GM23338 (cell line): Measurements from ENCODE around the gene POLR3E. TPM values are rescaled to one million over a fixed set of nuclear protein-coding genes. Genes with fewer than 3 reads are reported as not detected.

Experiments
- ATAC-seq: fragments of 200-7000 bp; cut with Tn5 transposase; 3 replicates; pipeline ENCODE4 v1.9.1; 2020
- DNase-seq: peaks from one replicate; pipeline ENCODE4 v3.0.0-alpha.2; 2015; ENCODE audit warnings: low spot score
- H2AFZ ChIP-seq: fragments of 200-600 bp; sonication (generic); 2 replicates; pipeline ENCODE4 v1.8.0; 2016; ENCODE audit warnings: antibody characterized with exemption, mild to moderate bottlenecking, moderate library complexity
- H3F3A ChIP-seq: fragments of 200-600 bp; sonication (generic); replicated peaks from 2 replicates; pipeline ENCODE4 v1.8.0; 2017; ENCODE audit warnings: antibody characterized with exemption, mixed run types, low read depth
- H3K27ac ChIP-seq: fragments of 200-600 bp; sonication (generic); 2 replicates; pipeline ENCODE4 v1.6.1; 2016; ENCODE audit warnings: low read depth
- H3K27me3 ChIP-seq: fragments of 200-600 bp; sonication (generic); 2 replicates; pipeline ENCODE4 v1.8.0; 2016; ENCODE audit warnings: mild to moderate bottlenecking, mixed run types, moderate library complexity; ENCODE audit not compliant: insufficient read depth
- H3K36me3 ChIP-seq: fragments of 200-600 bp; sonication (generic); 2 replicates; pipeline ENCODE4 v1.8.0; 2016; ENCODE audit warnings: mild to moderate bottlenecking; ENCODE audit not compliant: insufficient read depth
- H3K4me1 ChIP-seq: fragments of 200-600 bp; sonication (generic); 2 replicates; pipeline ENCODE4 v1.8.0; 2016; ENCODE audit warnings: mild to moderate bottlenecking, moderate library complexity; ENCODE audit not compliant: insufficient read depth
- H3K4me2 ChIP-seq: fragments of 200-600 bp; sonication (generic); 2 replicates; pipeline ENCODE4 v1.7.1; 2017; ENCODE audit warnings: mixed run types
- H3K4me3 ChIP-seq: fragments of 200-600 bp; sonication (generic); 2 replicates; pipeline ENCODE4 v1.6.1; 2016; ENCODE audit warnings: mixed run types
- H3K79me2 ChIP-seq: fragments of 200-600 bp; sonication (generic); replicated peaks from 2 replicates; pipeline ENCODE4 v1.8.0; 2017; ENCODE audit warnings: mild to moderate bottlenecking; ENCODE audit not compliant: insufficient read depth
- H3K9me2 ChIP-seq: fragments of 200-600 bp; sonication (generic); 2 replicates; pipeline ENCODE4 v1.8.0; 2017; ENCODE audit not compliant: insufficient read depth
- H4K20me1 ChIP-seq: fragments of 200-600 bp; sonication (generic); replicated peaks from 2 replicates; pipeline ENCODE4 v1.8.0; 2017; ENCODE audit warnings: mild to moderate bottlenecking; ENCODE audit not compliant: insufficient read depth
- H3K27ac Mint-ChIP-seq: 2 replicates; pipeline ENCODE4 v1.8.0; 2020; ENCODE audit warnings: inconsistent platforms, mild to moderate bottlenecking, moderate library complexity, mixed read lengths
- H3K27me3 Mint-ChIP-seq: 3 replicates; pipeline ENCODE4 v1.8.0; 2022; ENCODE audit warnings: low read depth, mild to moderate bottlenecking, moderate library complexity, mixed read lengths, inconsistent platforms; ENCODE audit not compliant: insufficient read depth, poor library complexity
- H3K36me3 Mint-ChIP-seq: 3 replicates; pipeline ENCODE4 v1.8.0; 2021; ENCODE audit warnings: low read depth, mild to moderate bottlenecking, inconsistent platforms, moderate library complexity, mixed read lengths
- H3K4me1 Mint-ChIP-seq: 3 replicates; pipeline ENCODE4 v1.8.0; 2020; ENCODE audit warnings: mild to moderate bottlenecking, inconsistent platforms, mixed read lengths
- H3K4me3 Mint-ChIP-seq: 3 replicates; pipeline ENCODE4 v1.8.0; 2021; ENCODE audit warnings: moderate library complexity, mild to moderate bottlenecking, inconsistent platforms, mixed read lengths
- H3K9me3 Mint-ChIP-seq: 3 replicates; pipeline ENCODE4 v1.8.0; 2020; ENCODE audit warnings: moderate library complexity, mild to moderate bottlenecking, inconsistent platforms, mixed read lengths
- CREB1 ChIP-seq: fragments of 250-450 bp; sonication (Bioruptor Pico); IDR thresholded peaks from 2 replicates; pipeline ENCODE4 v1.5.0; 2020; ENCODE audit warnings: low read depth, mild to moderate bottlenecking, moderate library complexity
- ETS1 ChIP-seq: IDR thresholded peaks from 2 replicates; pipeline ENCODE4 v1.6.1; 2016; ENCODE audit warnings: antibody characterized with exemption
- EZH2 ChIP-seq: fragments of 200-600 bp; sonication (generic); IDR thresholded peaks from one replicate; pipeline ENCODE4 v1.8.0; 2017; ENCODE audit warnings: antibody characterized with exemption, mild to moderate bottlenecking, low read depth; ENCODE audit not compliant: unreplicated experiment
- EZH2phosphoT487 ChIP-seq: fragments of 200-600 bp; sonication (generic); IDR thresholded peaks from one replicate; pipeline ENCODE4 v1.8.1; 2018; ENCODE audit warnings: antibody characterized with exemption; ENCODE audit not compliant: unreplicated experiment
- JUNB ChIP-seq: IDR thresholded peaks from one replicate; pipeline ENCODE4 v1.6.1; 2016; ENCODE audit warnings: antibody characterized with exemption; ENCODE audit not compliant: unreplicated experiment
- NANOG ChIP-seq: IDR thresholded peaks from 2 replicates; pipeline ENCODE4 v1.6.1; 2016; ENCODE audit warnings: antibody characterized with exemption, borderline replicate concordance
- POLR2AphosphoS5 ChIP-seq: IDR thresholded peaks from 2 replicates; pipeline ENCODE4 v1.6.1; 2016; ENCODE audit warnings: antibody characterized with exemption, low read depth
- REST ChIP-seq: IDR thresholded peaks from one replicate; pipeline ENCODE4 v1.6.1; 2018; ENCODE audit warnings: antibody characterized with exemption; ENCODE audit not compliant: unreplicated experiment
- STAT1 ChIP-seq: IDR thresholded peaks from one replicate; pipeline ENCODE4 v1.6.1; 2016; ENCODE audit warnings: antibody characterized with exemption; ENCODE audit not compliant: unreplicated experiment
- ZNF114 ChIP-seq: fragments of 250-450 bp; sonication (Bioruptor Pico); IDR thresholded peaks from 2 replicates; pipeline ENCODE4 v1.5.0; 2020; ENCODE audit warnings: mild to moderate bottlenecking, moderate library complexity
- ZNF331 ChIP-seq: fragments of 250-450 bp; sonication (Bioruptor Pico); IDR thresholded peaks from 2 replicates; pipeline ENCODE4 v1.5.0; 2020; ENCODE audit warnings: low read depth, mild to moderate bottlenecking, moderate library complexity
- ZNF462 ChIP-seq: fragments of 250-450 bp; sonication (Bioruptor Pico); IDR thresholded peaks from 2 replicates; pipeline ENCODE4 v1.5.0; 2020; ENCODE audit warnings: mild to moderate bottlenecking, moderate library complexity
- polyA plus RNA-seq: library from polyadenylated mRNA; unstranded; fragments of >200 nt; fragmentation: Nextera tagmentation; extraction: Ambion mirVana; gene quantifications from 2 replicates; pipeline ENCODE4 v1.2.1, GENCODE V29; 2016
- total RNA-seq: library from RNA; depleted of rRNA; stranded (reverse); fragments of >200 nt; shearing (Covaris generic); gene quantifications from 2 replicates; pipeline ENCODE4 v1.2.3, GENCODE V29; 2014
- TF ChIP-seq, protein P1 (sequence below), 2 experiments: fragments of 200-600 bp in 1 of 2; sonication (generic) in 1 of 2; conservative IDR thresholded peaks; 2 replicates each; pipeline versions ENCODE4 v1.5.1 to v1.6.1; 2016 to 2017; ENCODE audit warnings: antibody characterized with exemption in 2 of 2, low read depth in 2 of 2, mild to moderate bottlenecking in 2 of 2, moderate library complexity in 1 of 2

POLR3E gene
- total and polyA plus RNA-seq, 2 experiments from 2014 or later, result 62.7 to 141 TPM

GRCh38 chr16:22375117-22375962 is 78.1 kb downstream of the POLR3E start:
- no peaks in the 10 kb centered on the region for H3K9me3 Mint-ChIP-seq

More at GRCh38 chr16:22375117-22375962, 78.1 kb downstream of the POLR3E start:
- H3K4me1 ChIP-seq, result peaks cover 22% of the 10 kb centered on the region
- peak overlapping the region; percentile 91 for H3K4me2 ChIP-seq
- H4K20me1 ChIP-seq, result peaks cover 20% of the 10 kb centered on the region
- H3K9me2 ChIP-seq, result no peaks in the 10 kb centered on the region
- peak overlapping the region; percentile 92 for H3K4me3 Mint-ChIP-seq
- TF ChIP-seq, protein P1, sequence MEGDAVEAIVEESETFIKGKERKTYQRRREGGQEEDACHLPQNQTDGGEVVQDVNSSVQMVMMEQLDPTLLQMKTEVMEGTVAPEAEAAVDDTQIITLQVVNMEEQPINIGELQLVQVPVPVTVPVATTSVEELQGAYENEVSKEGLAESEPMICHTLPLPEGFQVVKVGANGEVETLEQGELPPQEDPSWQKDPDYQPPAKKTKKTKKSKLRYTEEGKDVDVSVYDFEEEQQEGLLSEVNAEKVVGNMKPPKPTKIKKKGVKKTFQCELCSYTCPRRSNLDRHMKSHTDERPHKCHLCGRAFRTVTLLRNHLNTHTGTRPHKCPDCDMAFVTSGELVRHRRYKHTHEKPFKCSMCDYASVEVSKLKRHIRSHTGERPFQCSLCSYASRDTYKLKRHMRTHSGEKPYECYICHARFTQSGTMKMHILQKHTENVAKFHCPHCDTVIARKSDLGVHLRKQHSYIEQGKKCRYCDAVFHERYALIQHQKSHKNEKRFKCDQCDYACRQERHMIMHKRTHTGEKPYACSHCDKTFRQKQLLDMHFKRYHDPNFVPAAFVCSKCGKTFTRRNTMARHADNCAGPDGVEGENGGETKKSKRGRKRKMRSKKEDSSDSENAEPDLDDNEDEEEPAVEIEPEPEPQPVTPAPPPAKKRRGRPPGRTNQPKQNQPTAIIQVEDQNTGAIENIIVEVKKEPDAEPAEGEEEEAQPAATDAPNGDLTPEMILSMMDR (conservative IDR thresholded peaks at IDR 0.05; ENCODE audit: low read depth in 2 of 2), result no peak
- TF ChIP-seq ZNF331 (CRISPR knock-in tag), result no peak
- no peak for TF ChIP-seq ETS1
- TF ChIP-seq CREB1 (CRISPR knock-in tag), result no peak
- TF ChIP-seq REST, result no peak
- TF ChIP-seq ZNF114 (CRISPR knock-in tag), result no peak
- TF ChIP-seq EZH2, result no peak
- TF ChIP-seq NANOG, result no peak
- no peak for TF ChIP-seq EZH2phosphoT487
- no peak for TF ChIP-seq ZNF462
- no peak for TF ChIP-seq STAT1
- no peak for TF ChIP-seq POLR2AphosphoS5
- TF ChIP-seq JUNB, result no peak
- H2AFZ ChIP-seq, result peak overlapping the region; percentile 6
- ATAC-seq, result peak; percentile 6
- H3K4me3 ChIP-seq, result peak overlapping the region; percentile 93
- peaks cover 13% of the 10 kb centered on the region for H3K27me3 ChIP-seq
- peaks cover 31% of the 10 kb centered on the region for H3K4me1 Mint-ChIP-seq
- no peaks in the 10 kb centered on the region for H3K36me3 ChIP-seq
- H3K79me2 ChIP-seq, result peaks cover 38% of the 10 kb centered on the region
- H3K36me3 Mint-ChIP-seq, result peaks cover 8% of the 10 kb centered on the region
- 0 out of 2 replicates have a peak, but pooled peaks cover 5% of the 10 kb centered on the region for H3F3A ChIP-seq
- H3K27ac Mint-ChIP-seq, result no peak overlapping the region
- H3K27ac ChIP-seq, result peak overlapping the region; percentile 81; the same call in 1 of the 2 replicates
- peak; percentile 32 for DNase-seq
- peaks cover 12% of the 10 kb centered on the region for H3K27me3 Mint-ChIP-seq
